HUDEP-2 (cell line): ENCODE results near the gene PAK2.
"Not testable (repeated sequence)": the region's sequence is repeated elsewhere in the genome, so short reads cannot be mapped to it uniquely, and the experiment has no call there.

Experiments used
- DNase-seq, 76 experiments: peaks; one replicate each; lab custom pipeline; 2025; ENCODE audit not compliant: unreplicated experiment in 76 of 76; lab: John Stamatoyannopoulos, UW

The PAK2 gene

DNA sequence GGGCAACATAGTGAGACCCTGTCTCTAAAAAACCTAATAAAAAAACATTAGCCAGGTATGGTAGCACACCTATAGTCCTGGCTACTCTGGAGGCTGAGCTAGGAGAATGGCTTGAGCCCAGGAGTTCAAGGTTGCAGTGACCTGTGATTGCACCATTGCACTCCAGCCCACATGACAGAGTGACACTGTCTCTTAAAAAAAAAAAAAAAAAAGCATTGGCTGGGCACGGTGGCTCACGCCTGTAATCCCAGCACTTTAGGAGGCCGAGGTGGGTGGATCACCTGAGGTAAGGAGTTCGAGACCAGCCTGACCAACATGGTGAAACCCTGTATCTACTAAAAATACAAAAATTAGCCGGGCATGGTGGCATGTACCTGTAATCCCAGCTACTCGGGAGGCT lies 99.7 kb downstream of the PAK2 start:
- not testable (repeated sequence) for DNase-seq

DNA sequence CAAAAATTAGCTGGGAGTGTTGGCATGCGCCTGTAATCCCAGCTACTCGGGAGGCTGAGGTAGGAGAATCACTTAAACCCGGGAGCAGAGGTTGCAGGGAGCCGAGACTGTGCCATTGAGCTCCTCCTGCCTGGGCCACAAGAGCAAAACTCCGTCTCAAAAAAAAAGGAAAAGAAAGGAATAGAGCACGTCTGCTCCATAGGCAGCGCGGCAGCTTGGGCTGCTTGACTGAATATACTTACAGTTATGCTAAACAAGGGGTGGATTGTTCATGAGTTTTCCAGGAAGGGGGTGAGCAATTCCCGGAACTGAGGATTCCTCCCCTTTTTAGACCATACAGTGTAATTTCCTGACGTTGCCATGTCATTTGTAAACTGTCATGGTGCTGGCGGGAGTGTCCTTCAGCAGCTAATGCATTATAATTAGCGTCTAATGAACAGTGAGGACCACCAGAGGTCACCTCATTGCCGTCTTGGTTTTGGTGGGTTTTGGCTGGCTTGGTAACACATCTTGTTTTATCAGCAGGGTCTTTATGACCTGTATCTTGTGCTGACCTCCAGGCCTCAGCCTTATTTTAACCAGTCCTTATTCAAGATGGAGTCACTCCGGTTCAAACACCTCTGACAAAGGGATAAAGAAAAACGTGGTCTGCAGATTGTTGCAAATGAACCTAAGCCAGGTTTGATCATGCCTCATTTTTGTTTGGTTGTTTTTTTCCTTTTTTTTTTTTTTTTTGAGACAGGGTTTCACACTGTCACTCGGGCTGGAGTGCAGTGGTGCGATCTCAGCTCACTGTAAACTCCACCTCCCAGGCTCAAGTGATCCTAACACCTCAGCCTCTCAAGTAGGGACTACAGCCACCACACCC lies 103.1 kb downstream of the PAK2 start:
- DNase-seq = peak in 2 of 76 experiments; percentile 3 to 10

DNA sequence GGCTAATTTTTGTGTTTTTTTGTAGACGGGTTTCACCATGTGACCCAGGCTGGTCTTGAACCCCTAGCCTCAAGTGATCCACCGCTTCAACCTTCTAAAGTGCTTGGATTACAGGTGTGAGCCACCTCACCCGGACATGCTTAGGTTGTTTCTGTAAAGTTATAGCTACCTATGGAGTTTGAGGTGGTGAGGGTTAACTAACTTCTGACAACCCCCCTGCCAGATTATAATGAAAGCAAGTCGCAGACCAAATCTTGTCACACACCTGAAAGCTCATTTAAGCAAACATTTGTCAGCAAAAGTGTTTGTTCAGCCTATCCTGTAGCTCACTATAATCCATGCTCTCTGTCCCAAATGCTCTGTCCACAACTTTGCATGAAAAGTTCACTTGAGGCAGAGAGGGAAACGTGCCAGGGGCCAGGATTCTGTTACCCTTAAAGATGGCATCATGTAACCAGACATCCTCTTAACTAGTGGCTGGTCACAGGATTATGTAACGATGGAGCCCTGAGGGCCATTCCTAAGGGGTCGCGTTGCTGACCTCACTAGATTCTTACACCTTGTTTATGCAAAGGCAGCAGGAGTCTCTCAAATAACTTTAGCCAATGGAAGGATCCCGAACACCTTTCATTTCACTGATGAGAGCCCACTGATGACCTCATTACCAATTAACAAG lies 103.9 kb downstream of the PAK2 start:
- DNase-seq = no peak

DNA sequence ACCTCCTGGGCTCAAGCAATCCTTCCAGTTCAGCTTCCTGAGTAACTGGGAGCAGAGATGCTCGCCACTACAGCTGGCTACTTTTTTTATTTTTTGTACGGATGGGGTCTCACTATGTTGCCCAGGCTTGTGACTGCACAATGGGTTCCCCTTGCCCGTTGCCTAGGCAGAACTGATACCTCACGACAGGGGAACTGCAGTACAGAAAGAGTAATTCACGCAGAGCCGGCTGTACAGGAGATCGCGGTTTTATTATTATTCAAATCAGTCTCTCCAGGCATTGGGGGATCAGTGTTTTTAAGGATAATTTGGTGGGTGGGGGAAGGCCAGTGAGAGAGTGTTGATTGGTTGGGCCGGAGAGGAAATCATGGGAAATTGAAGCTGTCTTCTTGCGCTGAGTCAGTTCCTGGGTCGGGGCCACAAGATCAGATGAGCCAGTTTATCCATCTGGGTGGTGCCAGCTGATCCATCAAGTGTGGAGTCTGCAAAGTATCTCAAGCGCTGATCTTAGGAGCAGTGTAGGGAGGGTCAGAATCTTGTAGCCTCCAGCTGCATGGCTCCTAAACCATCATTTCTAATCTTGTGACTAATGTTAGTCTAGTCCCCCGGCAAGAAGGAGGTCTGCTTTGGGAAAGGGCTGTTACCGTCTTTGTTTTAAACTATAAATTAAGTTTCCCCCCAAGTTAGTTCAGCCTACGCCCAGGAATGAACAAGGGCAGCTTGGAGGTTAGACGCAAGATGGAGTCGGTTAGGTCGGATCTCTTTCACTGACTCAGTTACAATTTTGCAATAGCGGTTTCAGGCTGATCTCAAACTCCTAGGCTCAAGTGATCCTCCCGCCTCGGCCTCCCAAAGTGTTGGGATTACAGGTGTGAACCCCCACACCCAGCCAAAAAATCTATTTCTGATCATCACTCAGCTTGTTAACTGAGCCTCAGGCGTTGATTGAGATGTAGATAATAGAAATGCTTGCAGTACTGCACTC lies 104.9 kb downstream of the PAK2 start:
- DNase-seq = not testable (repeated sequence)

DNA sequence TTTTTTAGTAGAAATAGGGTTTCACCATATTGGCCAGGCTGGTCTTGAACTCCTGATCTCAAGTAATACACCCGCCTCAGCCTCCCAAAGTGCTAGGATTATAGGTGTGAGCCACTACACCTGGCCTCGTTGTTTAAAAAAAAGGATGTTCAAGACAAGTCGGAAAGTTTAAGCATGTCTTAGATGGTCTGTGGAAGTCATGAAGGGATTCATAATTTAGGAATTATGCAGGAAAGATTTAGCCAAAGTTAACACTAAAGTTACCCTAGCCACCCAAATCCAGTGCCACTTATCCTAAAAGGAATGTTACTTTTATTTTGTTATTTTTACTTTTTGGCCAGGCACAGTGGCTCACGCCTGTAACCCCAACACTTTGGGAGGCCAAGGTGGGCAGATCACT lies 108.7 kb downstream of the PAK2 start:
- DNase-seq = not testable (repeated sequence)

DNA sequence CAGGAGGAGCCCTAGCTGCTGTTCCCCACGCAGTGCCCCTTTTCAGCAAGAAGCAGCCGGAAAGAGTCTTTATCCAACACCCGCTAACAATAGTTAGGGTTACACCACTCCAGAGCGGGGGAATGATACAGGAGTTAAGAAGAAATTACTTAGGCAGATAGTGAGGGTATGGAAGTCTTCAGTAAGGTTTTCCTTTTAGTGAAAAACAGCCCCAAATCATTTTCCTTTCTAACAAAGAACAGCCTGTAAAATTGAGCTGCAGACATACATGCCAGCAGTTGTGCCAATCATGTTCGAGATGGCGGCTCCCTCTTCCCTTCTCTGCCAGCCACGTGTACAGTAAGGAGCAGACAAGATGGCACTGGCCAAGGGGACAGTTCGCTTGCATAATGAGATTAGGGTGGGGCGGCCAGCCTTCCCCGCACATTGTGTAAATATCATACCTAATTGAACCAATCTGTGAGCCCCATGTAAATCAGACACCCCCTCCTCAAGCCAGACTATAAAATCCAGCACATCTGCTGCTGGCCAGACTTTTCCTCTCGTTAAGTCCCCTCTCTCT lies 109.6 kb downstream of the PAK2 start:
- DNase-seq = no peak

DNA sequence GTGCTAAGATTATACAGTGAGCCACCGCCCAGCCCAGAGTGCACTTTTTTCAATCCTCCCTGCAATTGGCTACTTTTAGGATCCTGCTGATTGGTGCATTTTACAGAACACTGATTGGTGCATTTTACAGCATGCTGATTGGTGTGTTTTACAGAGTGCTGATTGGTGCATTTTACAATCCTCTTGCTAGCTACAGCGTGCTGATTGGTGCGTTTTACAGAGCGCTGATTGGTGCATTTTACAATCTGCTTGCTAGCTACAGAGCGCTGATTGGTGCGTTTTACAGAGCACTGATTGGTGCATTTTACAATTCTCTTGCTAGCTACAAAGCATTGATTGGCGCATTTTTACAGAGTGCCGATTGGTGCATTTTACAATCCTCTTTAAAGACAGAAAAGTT lies 123.3 kb downstream of the PAK2 start:
- not testable (repeated sequence) for DNase-seq

DNA sequence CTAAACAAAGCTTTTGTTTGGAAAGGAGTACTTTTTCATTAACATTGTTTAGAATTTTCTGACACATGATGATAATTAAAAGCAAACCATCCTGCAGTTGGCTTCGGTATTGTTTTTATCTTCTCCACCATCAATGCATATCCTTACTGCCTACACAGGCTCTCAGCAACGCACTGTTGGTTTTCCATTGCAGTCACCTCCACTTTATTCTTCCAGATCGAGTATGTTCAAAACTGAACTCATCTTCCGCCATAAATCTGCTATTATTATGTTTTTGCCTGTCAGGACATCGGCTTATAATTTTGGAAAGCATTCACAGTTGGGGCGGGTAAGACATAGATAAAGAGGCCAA lies 127.5 kb downstream of the PAK2 start:
- DNase-seq = peak in 1 of 76 experiments; percentile 35

DNA sequence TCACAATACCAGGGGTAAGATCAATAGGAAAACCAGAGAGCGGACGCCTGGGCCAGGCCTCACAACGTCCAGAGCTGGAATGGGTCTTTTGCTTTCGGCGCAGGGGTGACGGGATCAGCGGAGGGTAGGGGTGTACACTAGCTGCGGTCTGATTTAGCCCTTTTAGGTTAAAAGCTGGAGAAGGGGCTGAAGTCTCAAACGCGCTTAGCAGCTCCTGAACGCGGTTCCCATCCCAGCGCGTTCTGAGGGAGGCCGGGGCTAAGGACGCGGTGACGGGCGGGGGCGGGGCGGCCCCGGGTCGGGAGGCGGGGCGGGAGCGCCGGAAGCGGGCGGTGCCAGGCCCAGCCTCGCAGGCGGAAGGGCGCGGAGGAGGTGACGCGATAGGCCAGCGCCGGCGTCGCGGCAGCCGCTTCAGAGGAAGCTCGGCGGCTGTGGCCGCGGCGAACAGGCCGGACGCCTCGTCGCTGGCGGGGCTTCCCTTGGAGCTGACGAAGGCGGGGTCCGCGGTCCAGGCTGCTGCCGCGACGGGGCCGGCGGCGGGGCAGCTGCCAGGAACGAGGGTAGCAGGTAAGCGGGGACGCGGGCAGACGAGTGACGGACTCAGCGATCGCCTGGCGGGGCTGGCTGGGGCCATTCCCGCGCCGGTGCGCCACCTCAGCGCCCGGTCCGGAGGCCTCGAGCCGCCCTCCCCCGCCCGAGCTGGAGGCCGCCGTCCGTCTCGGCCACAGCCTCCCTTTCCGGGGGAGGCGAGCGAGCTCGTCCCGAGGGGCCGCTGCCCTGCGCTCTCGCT lies 128.0 kb downstream of the PAK2 start, which contains the start of gene SENP5:
Gene SENP5, plus strand, starts transcription at position 414 of the 790 bp plus-strand sequence. CDS start 17,262 bp downstream, outside the sequence.
- DNase-seq = peak in 75 of 76 experiments; percentile 3 to 90 (median 78)

DNA sequence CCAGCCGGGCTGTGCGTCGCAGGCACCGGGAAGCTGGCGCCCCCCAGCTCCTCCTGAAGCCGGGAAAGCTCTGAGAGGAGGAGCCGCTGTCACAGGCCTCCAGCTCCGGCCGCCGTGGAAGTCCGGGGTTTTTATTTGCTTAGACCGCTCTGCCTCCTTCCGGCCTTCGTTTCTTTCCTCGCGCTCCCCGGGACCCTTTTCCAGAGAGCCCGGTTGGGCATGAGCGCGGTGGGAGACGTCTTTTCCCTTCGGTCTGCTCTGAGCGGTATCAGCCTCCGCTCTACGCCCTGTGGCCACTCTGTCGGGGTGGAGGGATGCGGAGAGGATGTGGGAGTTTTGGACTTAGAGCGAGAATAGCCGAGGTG lies 128.6 kb downstream of the PAK2 start:
- DNase-seq = peak in 25 of 76 experiments; percentile 3 to 50 (median 19)

DNA sequence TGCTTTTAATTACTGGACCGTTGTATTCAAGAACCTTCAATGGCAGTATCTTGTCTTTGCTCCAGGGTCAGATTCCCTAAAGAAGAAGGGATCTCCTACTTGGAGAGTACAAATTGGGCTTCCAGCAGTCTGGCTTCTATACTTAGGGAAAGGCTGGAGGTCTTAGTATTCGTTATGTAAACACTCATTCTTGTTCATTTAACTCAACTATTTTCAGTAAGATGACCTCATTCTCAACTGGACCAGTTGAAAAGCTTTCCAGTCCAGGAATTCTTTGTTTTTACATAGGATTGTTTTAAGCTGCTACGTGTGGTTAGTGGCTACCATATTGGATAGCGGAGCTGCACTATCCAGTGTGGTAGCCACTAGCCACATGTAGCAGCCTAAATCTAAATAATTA lies 132.7 kb downstream of the PAK2 start:
- no peak for DNase-seq

DNA sequence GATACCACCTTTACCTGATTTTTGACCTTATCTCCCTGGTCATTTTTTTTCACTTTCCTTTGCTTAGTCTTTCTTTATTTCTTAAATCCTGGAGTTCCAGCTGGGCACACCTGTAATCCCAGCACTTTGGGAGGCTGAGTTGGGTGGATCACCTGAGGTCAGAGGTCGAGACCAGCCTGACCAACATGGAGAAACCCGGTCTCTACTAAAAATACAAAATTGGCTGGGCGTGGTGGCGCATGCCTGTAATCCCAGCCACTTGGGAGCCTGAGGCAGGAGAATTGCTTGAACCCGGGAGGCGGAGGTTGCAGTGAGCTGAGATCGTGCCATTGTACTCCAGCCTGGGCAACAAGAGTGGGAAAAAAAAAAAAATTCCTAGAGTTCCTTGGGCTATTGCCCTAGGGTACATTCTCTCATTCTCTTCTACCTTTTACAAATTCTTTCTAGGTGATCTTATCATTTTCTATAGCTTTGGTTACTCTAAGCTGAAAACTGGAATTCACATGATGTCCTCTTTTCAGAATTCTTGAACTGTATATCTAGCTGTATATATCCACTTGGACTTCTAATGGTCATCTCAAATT lies 134.9 kb downstream of the PAK2 start:
- DNase-seq = not testable (repeated sequence)

DNA sequence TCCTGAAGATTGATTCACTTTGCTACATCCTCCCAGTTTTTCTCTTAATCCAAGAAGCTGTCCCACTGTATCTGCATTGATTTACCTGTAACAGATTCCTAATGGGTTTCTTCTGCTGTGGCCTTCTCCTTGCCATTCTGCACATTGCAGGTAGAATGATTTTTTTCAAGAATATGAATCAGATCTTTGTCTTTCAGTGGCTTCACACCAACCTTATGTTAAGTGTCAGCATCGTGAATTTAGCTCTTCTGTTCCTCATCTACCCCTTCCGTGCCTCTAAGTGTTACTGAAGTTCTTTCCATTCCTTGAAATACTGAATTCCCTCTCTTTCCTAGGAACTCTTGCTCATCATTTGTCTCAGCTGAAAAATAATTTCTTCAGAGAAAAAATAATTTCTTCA lies 135.6 kb downstream of the PAK2 start:
- DNase-seq = no peak
